ENCODE data around the gene NPPA. TPM values are rescaled to one million over a fixed set of nuclear protein-coding genes. Genes with fewer than 3 reads are reported as not detected.

Gene NPPA
- total RNA-seq, 2 experiments from 2014 or later, result not detected

- Histone ChIP-seq H3K4me2 (ENCODE audit: low read length) (no peak overlapping the region), H4K20me1 (ENCODE audit: insufficient read depth, low read length) (no peaks in the 10 kb centered on the region), H3K4me3 (ENCODE audit: low read depth, low read length, poor library complexity, severe bottlenecking) (no peak overlapping the region), H3K9me3 (ENCODE audit: low read length) (no peaks in the 10 kb centered on the region), H3K9me2 (ENCODE audit: insufficient read depth, low read length) (no peaks in the 10 kb centered on the region), H3K27ac (ENCODE audit: low read depth, low read length, poor library complexity, severe bottlenecking) (no peak overlapping the region), H3K4me1 (ENCODE audit: insufficient read depth, low read length, poor library complexity, severe bottlenecking) (peaks cover 24% of the 10 kb centered on the region), H2AFZ (ENCODE audit: low read length) (no peak overlapping the region), H3K36me3 (ENCODE audit: insufficient read depth, low read length) (peaks cover 91% of the 10 kb centered on the region), H3K79me2 (ENCODE audit: insufficient read depth, low read depth, low read length) (no peaks in the 10 kb centered on the region)
- ChIA-PET CTCF (ENCODE audit: unreplicated experiment) (interaction anchor here (0.9 kb wide), 1 partner anchor 127 kb away, joined by 3 read pairs; no protein-coding TSS in a partner anchor), POLR2A (interaction anchor here (1.0 to 2.0 kb wide), 3 partner anchors 68 to 127 kb away, joined by 3 to 5 read pairs (median 4); no protein-coding TSS in a partner anchor)
- intact Hi-C loops (cut with micrococcal nuclease; ENCODE audit: unreplicated experiment), result no loop called here
- BruUV-seq (replicated peaks), result no TSS peak
- no peak for TF ChIP-seq EZH2phosphoT487 (IDR thresholded peaks at IDR 0.05; ENCODE audit: borderline replicate concordance, low read depth, low read length)
- TF ChIP-seq CTCF (conservative IDR thresholded peaks at IDR 0.05; ENCODE audit: low read length), result no peak
- no peak for DNase-seq (ENCODE audit: low spot score)
Observed at GRCh38 chr1:11839727-11840705, 7.6 kb downstream of the NPPA start.

- TF ChIP-seq CTCF (conservative IDR thresholded peaks at IDR 0.05; ENCODE audit: low read length), result peak; percentile 99
- no peak for TF ChIP-seq EZH2phosphoT487 (IDR thresholded peaks at IDR 0.05; ENCODE audit: borderline replicate concordance, low read depth, low read length)
- Histone ChIP-seq H2AFZ (ENCODE audit: low read length) (no peak overlapping the region), H3K4me1 (ENCODE audit: insufficient read depth, low read length, poor library complexity, severe bottlenecking) (peaks cover 24% of the 10 kb centered on the region), H3K9me3 (ENCODE audit: low read length) (no peaks in the 10 kb centered on the region), H3K4me2 (ENCODE audit: low read length) (no peak overlapping the region), H3K36me3 (ENCODE audit: insufficient read depth, low read length) (peaks cover 91% of the 10 kb centered on the region), H3K79me2 (ENCODE audit: insufficient read depth, low read depth, low read length) (no peaks in the 10 kb centered on the region), H3K27ac (ENCODE audit: low read depth, low read length, poor library complexity, severe bottlenecking) (no peak overlapping the region), H4K20me1 (ENCODE audit: insufficient read depth, low read length) (no peaks in the 10 kb centered on the region), H3K9me2 (ENCODE audit: insufficient read depth, low read length) (no peaks in the 10 kb centered on the region), H3K4me3 (ENCODE audit: low read depth, low read length, poor library complexity, severe bottlenecking) (no peak overlapping the region)
- POLR2A ChIA-PET, result interaction anchor here (0.7 to 1.7 kb wide), 2 partner anchors 69 to 71 kb away, joined by 4 read pairs; no protein-coding TSS in a partner anchor
- intact Hi-C loops (cut with micrococcal nuclease; ENCODE audit: unreplicated experiment), result loop anchor here (1.0 kb wide), 3 partner anchors 56 to 129 kb away; no protein-coding TSS in a partner anchor
- CTCF ChIA-PET (ENCODE audit: unreplicated experiment), result interaction anchor here (0.7 to 1.2 kb wide), 2 partner anchors 9 to 53 kb away, joined by 3 to 6 read pairs; partner anchors contain the start of gene NPPA
- no TSS peak for BruUV-seq (replicated peaks)
- DNase-seq (ENCODE audit: low spot score), result peak; percentile 71
Observed at GRCh38 chr1:11838349-11839272, 9.0 kb downstream of the NPPA start.
